HG03442 (cell line): ENCODE measurements around the gene RALGDS.

ENCODE experiments used
- ATAC-seq: cut with Tn5 transposase; IDR thresholded peaks from one replicate; pipeline ENCODE4 v1.9.1; 2021; ENCODE audit warnings: mild to moderate bottlenecking, moderate library complexity; ENCODE audit not compliant: unreplicated experiment

Gene RALGDS

GRCh38 chr9:133151601-133152525 lies 30.8 kb upstream of the RALGDS start:
- no peak for ATAC-seq

DNA sequence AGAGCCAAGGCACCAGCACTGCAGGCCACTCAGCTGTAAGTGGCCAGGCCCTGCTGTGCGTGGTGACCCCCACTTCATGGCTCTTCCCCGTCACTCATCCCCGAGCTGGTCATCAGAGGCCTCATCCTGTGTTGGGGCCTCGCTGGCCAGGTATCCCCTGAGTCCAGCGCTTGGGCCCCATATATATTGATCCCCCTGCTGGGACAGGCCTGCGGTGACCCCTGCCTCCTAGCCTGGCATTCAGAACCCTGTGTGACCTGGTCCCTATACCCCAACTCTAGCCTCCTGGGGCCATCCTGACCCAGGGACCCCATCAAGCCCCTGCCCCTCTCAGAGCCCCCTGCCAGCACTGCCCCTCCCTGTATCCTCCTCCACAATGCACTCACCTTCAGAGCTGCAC lies 30.0 kb upstream of the RALGDS start:
- ATAC-seq: no peak

DNA sequence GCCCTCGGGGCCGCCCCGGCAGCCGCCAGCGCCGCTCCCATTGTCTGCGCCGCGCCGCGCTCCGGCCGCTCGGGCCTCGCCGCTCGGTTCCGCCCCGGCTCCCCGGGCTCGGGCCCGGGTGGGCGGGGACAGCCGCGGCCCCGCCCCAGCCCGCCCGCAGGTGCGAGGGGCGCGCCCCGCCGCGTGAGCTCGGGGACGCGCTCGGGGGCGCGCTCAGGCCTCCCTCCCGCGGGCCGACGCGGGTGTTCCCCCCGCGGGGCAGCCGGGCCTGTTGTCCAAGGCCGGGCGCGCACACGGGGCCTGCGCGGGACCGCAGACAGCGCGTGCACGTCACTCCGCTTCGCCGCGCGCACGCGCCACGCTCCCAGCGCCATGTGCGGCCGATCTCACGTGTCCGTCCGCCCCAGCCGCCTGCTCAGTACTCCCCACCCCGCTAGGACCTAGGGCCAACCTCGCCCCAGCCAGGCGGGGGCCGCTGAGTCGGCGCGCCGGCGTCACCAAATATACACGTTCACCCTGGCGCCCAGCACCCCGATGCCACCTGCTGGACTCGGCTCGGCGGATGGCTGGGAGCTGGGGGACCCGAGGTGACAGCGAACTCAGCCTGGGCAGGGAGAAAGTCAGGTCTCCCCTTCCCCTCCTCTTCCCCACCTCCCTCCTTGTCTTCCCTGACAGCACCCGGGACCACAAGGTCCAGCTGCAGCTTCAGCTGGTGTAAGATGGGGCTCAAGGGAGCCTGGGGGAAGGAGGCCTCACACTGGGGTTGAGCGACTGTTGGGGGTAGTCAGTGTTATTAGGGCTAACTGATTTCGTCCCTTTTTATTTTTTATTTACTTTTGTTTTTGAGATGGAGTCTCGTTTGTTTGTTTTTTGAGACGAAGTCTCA lies 28.3 kb upstream of the RALGDS start:
- ATAC-seq: peak; percentile 66

DNA sequence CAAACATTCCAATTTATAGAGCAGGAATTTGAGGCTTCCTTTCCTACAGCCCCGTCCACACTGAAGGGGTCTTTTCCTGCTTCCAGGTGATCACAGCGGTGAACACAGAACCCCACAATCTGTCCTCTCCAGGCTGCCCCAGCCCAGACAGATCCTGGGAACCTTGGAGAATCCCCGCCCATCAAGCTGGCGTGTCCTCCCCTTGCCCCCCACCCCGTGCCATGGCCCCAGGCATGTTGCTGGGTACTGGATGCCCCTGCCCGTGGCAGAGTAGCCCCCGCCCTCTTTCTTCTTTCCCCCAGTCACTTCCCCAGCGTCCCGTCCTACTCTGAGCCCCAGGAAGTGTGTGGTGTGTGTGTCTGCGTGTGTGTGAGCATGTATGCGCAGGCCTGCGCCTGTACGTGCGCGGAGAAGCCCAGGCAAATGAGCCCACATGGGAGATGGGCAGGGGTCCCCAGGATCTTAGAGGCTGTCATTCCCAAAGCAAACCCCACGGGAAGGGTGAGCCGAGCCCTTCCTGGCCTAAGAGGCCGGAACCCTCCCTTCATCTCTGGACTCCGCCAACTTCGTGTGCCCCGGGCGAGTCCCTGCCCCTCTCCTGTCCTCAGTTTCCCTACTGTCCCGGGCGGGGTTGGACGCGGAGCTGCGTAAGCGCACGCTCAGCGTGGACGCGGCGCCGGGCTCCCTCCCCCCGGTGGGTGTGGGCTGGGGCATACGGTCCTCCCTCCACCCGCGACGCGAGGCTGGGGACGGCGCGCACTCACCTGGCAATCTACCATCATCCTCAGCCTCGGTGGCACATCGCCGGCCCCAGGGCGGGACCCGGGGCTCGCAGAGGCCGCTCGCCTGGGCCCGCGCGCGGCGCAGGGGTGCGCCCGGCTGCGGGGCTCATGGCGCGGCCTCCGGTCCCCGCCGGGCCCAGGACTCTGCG lies 27.4 kb upstream of the RALGDS start:
- peak; percentile 10 for ATAC-seq

DNA sequence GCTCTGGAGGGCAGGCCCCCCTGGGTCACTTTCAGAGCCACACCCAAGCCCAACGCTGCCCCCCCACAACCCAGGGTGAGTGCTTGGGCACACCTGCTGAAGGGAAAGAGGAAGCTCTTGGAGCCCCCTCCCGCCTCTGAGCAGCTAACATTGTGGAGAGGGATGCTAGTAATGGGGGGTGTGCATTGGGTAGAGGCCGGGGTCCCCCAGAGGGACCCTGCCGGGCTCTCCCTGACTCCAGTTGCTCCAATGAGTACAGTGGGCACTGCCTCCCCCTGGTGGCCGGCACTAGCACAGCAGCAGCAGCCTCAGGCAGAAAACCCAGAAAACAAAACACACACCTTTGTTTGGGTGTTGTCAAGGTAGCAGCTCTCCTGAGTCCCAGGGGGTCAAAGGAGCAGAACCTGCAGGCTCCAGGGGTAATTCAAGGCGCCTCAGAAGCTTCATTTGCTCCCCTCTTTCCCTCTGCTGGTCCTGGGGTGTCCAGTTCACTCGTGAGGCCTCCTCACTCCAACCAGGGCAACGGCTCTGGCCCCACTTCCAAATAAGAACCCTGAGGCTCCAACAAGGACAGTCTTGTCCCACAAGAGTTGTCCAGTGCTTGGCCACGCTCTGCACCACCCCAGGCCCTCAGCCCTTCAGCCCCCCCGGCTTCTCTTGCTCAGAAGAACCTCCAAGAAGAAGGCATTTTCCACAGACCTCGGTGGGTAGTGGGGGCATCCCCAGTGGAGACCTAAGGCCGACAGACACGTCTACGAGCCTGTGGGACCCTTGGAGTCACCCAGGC lies 26.6 kb upstream of the RALGDS start:
- ATAC-seq: no peak

DNA sequence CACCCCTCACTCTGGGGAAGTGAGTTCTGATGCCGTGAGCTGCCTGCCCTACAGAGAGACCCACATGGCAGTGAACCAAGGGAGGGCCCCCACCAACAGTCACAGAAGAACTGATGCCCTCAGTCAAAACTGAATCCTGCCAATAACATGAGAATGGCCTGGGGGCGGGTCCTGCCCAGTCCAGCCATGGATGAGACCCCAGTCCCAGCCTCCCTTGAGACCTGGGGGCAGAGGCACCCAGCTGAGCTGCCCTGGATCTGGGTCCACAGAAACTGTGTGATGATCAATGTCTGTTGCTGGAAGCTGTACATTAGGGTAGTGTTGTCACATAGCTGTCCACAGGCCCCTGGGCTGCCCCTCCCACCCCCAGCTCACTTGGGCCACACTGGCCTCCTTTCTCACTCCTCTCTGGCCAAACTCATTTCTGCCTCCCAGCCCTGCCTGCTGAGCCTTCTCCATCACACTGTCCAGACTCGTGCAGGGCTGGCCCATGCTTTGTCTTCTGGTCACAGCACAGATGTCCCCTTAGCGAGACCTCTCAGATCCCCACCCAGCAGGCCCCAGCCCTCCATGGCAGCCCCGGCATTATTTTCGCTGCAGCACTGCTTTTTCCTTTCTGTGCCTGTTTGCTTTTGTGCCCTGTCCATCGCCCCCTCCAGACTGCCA lies 25.8 kb upstream of the RALGDS start:
- ATAC-seq: no peak

DNA sequence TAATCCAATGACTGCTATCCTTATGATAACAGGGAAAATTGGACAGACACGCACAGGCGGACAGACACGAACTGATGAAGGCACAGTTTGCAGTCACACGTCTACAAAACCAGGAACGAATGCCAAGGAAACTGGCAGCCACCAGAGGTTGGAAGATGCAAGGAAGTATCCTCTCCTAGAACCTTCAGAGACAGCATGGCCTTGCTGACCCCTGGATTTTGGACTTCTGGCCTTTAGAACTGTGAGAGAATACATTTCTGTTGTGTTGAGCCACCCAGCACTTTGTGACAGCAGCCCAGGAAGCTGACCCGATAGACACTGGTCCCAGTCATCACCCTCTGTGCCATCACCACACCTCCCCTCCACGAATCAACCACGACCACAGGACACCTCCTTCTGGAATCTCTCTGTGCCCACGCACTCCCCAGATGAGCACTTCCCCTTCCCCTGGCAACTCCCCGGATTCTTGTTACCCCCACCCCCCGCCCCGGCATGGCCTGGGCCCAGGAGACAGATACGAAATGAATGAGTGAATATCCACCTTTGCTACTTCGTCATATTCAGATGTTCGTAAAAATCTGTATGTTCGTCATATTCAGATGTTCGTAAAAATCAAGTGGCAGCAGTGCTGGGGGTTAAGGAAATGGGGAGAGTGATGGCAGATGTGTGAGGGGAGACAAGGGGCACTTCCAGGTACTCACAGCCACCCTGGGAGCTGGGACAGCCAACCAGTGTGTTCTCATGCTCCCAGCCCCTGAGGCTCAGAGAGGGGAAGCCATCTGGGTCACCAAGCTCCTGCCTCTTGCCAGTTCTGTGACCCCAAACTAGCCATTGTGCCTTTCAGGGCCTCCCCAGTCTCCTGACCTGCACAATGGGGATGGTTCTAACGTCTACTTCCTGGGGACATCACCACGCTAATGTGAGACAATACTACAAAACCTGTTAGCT lies 24.1 kb upstream of the RALGDS start:
- no peak for ATAC-seq

DNA sequence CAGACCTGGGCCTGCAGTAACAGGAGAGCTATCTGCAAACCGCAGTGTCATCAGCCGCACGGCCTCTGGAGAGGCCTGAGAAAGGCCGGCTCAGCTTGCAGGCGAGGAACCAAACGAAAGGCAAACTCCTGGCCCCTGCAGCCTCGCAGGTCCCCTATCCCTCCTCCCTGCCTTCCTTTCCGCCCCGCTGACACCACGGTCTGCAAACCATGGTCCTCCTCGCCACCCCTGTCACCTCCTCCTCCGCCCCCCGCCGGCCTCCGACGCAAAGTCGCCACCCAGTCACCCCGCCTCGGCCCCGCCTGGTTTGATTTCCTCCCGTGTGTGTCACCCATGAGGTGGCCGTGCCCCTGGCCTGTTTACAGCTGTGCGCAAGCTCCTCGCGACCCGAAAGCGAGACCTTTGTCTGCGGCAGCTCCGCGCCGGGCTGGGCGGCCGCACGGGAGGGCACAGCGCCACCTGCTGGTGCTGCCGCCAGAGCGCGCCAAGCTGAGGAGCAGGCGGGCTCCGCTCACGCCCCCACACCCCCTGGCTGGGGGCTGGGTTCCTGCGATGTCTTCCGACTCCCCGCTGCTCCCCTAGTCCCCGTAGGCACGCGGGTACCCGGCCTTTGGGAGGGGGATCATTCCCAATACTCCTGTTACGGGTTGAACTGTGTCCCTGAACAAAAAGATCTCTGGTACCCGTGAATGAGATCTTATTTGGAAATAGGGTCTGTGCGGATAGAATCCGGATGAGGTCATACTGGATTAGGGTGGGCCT lies 23.3 kb upstream of the RALGDS start:
- peak; percentile 34 for ATAC-seq

DNA sequence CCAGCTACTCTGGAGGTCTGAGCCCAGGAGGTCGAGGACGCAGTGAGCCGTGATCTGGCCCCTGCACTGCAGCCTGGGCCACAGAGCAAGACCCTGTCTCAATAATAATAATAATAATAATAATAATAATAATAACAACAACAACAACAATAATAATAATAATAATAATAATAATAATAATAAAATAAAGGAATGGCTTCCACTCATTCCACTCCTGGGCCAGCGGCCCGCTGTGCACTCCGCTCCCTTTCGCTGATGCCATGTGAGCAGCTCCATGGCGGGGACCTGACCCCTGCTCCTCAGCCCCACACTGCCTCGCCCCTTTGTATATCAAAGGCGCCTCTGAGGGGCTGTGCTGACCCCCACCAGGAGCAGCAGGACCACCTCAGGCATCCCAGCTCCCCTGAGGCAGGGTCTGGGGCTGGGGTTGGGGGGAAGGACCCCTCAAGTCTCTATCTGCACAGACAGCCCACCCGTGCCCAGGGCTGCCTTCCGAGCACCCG lies 22.6 kb upstream of the RALGDS start:
- no peak for ATAC-seq

- no peak for ATAC-seq
Measured at GRCh38 chr9:133142684-133143622, 21.9 kb upstream of the RALGDS start.

- no peak for ATAC-seq
Measured at GRCh38 chr9:133141833-133142595, 21.0 kb upstream of the RALGDS start.

DNA sequence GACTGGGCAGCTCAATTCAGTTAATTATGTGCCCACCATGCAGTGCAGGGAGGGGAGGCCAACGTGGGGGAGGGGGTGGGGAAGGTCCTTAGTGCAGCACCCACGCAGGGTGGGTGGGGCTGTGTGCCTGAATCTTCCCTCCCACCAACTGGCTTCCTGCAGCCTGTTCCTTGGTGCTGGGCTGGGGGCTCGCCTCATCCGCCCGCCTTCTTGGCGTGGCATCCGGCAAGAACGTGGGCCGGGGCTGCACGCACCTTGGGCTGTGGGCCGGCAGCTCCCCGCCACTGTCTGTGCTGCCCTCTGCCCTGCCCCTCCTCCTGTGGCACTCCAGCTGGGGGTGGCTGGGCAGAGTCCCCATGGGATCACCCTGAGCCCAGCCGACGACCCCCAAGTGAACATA lies 19.6 kb upstream of the RALGDS start:
- ATAC-seq: no peak

- ATAC-seq: no peak
Measured at GRCh38 chr9:133140174-133140505, 19.1 kb upstream of the RALGDS start.

- ATAC-seq: no peak
Measured at GRCh38 chr9:133139246-133140173, 18.5 kb upstream of the RALGDS start.
